ENCODE results near the gene KRT40. TPM values are rescaled to one million over a fixed set of nuclear protein-coding genes. Genes with fewer than 3 reads are reported as not detected.

KRT40 gene
- total and polyA plus RNA-seq, 2 donors (not counting 1 experiment from before 2014, with no cell fraction given) = not detected

GRCh38 chr17:41013181-41013580, 29.1 kb upstream of the KRT40 start:
- H4K20me1 ChIP-seq (ENCODE audit: control insufficient read depth, insufficient read depth, low read length, poor library complexity, severe bottlenecking) = no peaks in the 10 kb centered on the region
- no peak overlapping the region for H3K4me3 ChIP-seq (ENCODE audit: control extremely low read depth in 1 of 5, extremely low read depth in 1 of 5, insufficient read depth in 1 of 5, low read depth in 2 of 5, low read length in 4 of 5)
- H3K27ac ChIP-seq (ENCODE audit: low read length in 2 of 2) = no peak overlapping the region
- CTCF ChIA-PET = no interaction called here
- WGBS (ENCODE audit: insufficient coverage) = no CpG with 5 or more reads among the region's 3 CpGs
- no peak overlapping the region for H3K4me3 Mint-ChIP-seq
- H3K4me1 ChIP-seq (ENCODE audit: control insufficient read depth in 2 of 2, insufficient read depth in 2 of 2, low read length in 2 of 2) = no peaks in the 10 kb centered on the region
- intact Hi-C loops (cut with micrococcal nuclease) = no loop called here
- no peak overlapping the region for H3K9ac ChIP-seq (ENCODE audit: low read length)
- no peaks in the 10 kb centered on the region for H3K9me3 Mint-ChIP-seq (ENCODE audit: insufficient read depth)
- H3K4me2 ChIP-seq (replicated peaks; ENCODE audit: low read depth, low read length, poor library complexity, severe bottlenecking) = no peak overlapping the region
- no peak overlapping the region for H3K27ac Mint-ChIP-seq
- H3K36me3 ChIP-seq (replicated peaks in 1 of 2; ENCODE audit: control extremely low read depth in 1 of 2, control insufficient read depth in 1 of 2, extremely low read depth in 1 of 2, insufficient read depth in 2 of 2, low read length in 1 of 2) = no peaks in the 10 kb centered on the region
- TF ChIP-seq, protein P1, sequence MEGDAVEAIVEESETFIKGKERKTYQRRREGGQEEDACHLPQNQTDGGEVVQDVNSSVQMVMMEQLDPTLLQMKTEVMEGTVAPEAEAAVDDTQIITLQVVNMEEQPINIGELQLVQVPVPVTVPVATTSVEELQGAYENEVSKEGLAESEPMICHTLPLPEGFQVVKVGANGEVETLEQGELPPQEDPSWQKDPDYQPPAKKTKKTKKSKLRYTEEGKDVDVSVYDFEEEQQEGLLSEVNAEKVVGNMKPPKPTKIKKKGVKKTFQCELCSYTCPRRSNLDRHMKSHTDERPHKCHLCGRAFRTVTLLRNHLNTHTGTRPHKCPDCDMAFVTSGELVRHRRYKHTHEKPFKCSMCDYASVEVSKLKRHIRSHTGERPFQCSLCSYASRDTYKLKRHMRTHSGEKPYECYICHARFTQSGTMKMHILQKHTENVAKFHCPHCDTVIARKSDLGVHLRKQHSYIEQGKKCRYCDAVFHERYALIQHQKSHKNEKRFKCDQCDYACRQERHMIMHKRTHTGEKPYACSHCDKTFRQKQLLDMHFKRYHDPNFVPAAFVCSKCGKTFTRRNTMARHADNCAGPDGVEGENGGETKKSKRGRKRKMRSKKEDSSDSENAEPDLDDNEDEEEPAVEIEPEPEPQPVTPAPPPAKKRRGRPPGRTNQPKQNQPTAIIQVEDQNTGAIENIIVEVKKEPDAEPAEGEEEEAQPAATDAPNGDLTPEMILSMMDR (IDR thresholded peaks at IDR 0.05) = no peak
- TF ChIP-seq EZH2 (IDR thresholded peaks at IDR 0.05; ENCODE audit: borderline replicate concordance, insufficient read depth, low read depth, low read length, poor library complexity, severe bottlenecking) = no peak
- ATAC-seq (ENCODE audit: low read depth) (no peak), DNase-seq (no peak)
- H3K27me3 ChIP-seq (replicated peaks in 1 of 4; ENCODE audit: control extremely low read depth in 1 of 4, control insufficient read depth in 3 of 4, insufficient read depth in 4 of 4, low read length in 3 of 4) = no peaks in the 10 kb centered on the region
- no peak overlapping the region for H2AFZ ChIP-seq (ENCODE audit: insufficient read depth, low read depth, low read length, poor library complexity, severe bottlenecking)
- H3K4me1 Mint-ChIP-seq = no peaks in the 10 kb centered on the region
- POLR2A ChIA-PET = no interaction called here
- H3K79me2 ChIP-seq (ENCODE audit: control insufficient read depth, insufficient read depth, low read length) = no peaks in the 10 kb centered on the region
- peaks cover 14% of the 10 kb centered on the region for H3K27me3 Mint-ChIP-seq
- H3K9me3 ChIP-seq (ENCODE audit: control extremely low read depth in 1 of 3, control insufficient read depth in 2 of 3, insufficient read depth in 1 of 3, low read length in 2 of 3) = no peaks in the 10 kb centered on the region

- Mint-ChIP-seq H3K27me3 (peaks cover 14% of the 10 kb centered on the region), H3K9me3 (ENCODE audit: insufficient read depth) (no peaks in the 10 kb centered on the region), H3K4me1 (no peaks in the 10 kb centered on the region), H3K4me3 (no peak overlapping the region), H3K27ac (no peak overlapping the region)
- no peaks in the 10 kb centered on the region for H3K4me1 ChIP-seq (ENCODE audit: control insufficient read depth in 2 of 2, insufficient read depth in 2 of 2, low read length in 2 of 2)
- H3K79me2 ChIP-seq (ENCODE audit: control insufficient read depth, insufficient read depth, low read length) = no peaks in the 10 kb centered on the region
- 90% methylated on average over 6 of the region's 6 CpGs for WGBS (ENCODE audit: insufficient coverage)
- POLR2A ChIA-PET = no interaction called here
- no peak overlapping the region for H2AFZ ChIP-seq (ENCODE audit: insufficient read depth, low read depth, low read length, poor library complexity, severe bottlenecking)
- no peak overlapping the region for H3K9ac ChIP-seq (ENCODE audit: low read length)
- no peaks in the 10 kb centered on the region for H3K36me3 ChIP-seq (replicated peaks in 1 of 2; ENCODE audit: control extremely low read depth in 1 of 2, control insufficient read depth in 1 of 2, extremely low read depth in 1 of 2, insufficient read depth in 2 of 2, low read length in 1 of 2)
- H3K27ac ChIP-seq (ENCODE audit: low read length in 2 of 2) = no peak overlapping the region
- ATAC-seq (ENCODE audit: low read depth) = no peak
- TF ChIP-seq, protein P1 (IDR thresholded peaks at IDR 0.05) = no peak
- TF ChIP-seq EZH2 (IDR thresholded peaks at IDR 0.05; ENCODE audit: borderline replicate concordance, insufficient read depth, low read depth, low read length, poor library complexity, severe bottlenecking) = no peak
- intact Hi-C loops (cut with micrococcal nuclease) = no loop called here
- H4K20me1 ChIP-seq (ENCODE audit: control insufficient read depth, insufficient read depth, low read length, poor library complexity, severe bottlenecking) = no peaks in the 10 kb centered on the region
- DNase-seq = no peak
- CTCF ChIA-PET = no interaction called here
- no peaks in the 10 kb centered on the region for H3K27me3 ChIP-seq (replicated peaks in 1 of 4; ENCODE audit: control extremely low read depth in 1 of 4, control insufficient read depth in 3 of 4, insufficient read depth in 4 of 4, low read length in 3 of 4)
- no peaks in the 10 kb centered on the region for H3K9me3 ChIP-seq (ENCODE audit: control extremely low read depth in 1 of 3, control insufficient read depth in 2 of 3, insufficient read depth in 1 of 3, low read length in 2 of 3)
- no peak overlapping the region for H3K4me3 ChIP-seq (ENCODE audit: control extremely low read depth in 1 of 5, extremely low read depth in 1 of 5, insufficient read depth in 1 of 5, low read depth in 2 of 5, low read length in 4 of 5)
- H3K4me2 ChIP-seq (replicated peaks; ENCODE audit: low read depth, low read length, poor library complexity, severe bottlenecking) = no peak overlapping the region
Observed at GRCh38 chr17:41012326-41013120, 28.4 kb upstream of the KRT40 start.
